Osteoblast (primary cell): ENCODE results near the gene SELENOM. TPM values are rescaled to one million over a fixed set of nuclear protein-coding genes. Genes with fewer than 3 reads are reported as not detected.

ENCODE experiments used
- DNase-seq: peaks from one replicate; pipeline ENCODE4 v3.0.0; 2011; ENCODE audit warnings: low spot score, mixed read lengths; ENCODE audit not compliant: insufficient read length; ENCODE audit errors: missing footprints
- H2AFZ ChIP-seq: 2 replicates; pipeline ENCODE4 v1.6.0; 2011; ENCODE audit warnings: mild to moderate bottlenecking, low read length
- H3K27ac ChIP-seq: 2 replicates; pipeline ENCODE4 v1.5.1; 2011; ENCODE audit warnings: mild to moderate bottlenecking, low read depth, low read length, moderate library complexity
- H3K27me3 ChIP-seq: 2 replicates; pipeline ENCODE4 v1.6.0; 2012; ENCODE audit warnings: mild to moderate bottlenecking, control low read depth, inconsistent platforms, low read length, moderate library complexity; ENCODE audit not compliant: insufficient read depth
- H3K36me3 ChIP-seq: 2 replicates; pipeline ENCODE4 v1.5.1; 2011; ENCODE audit warnings: mild to moderate bottlenecking, low read length, control low read depth, moderate library complexity; ENCODE audit not compliant: insufficient read depth
- H3K4me1 ChIP-seq: 2 replicates; pipeline ENCODE4 v1.5.1; 2011; ENCODE audit warnings: mild to moderate bottlenecking, low read length, control low read depth, moderate library complexity; ENCODE audit not compliant: insufficient read depth
- H3K4me2 ChIP-seq: 2 replicates; pipeline ENCODE4 v1.6.0; 2011; ENCODE audit warnings: mild to moderate bottlenecking, low read length; ENCODE audit not compliant: insufficient read depth
- H3K4me3 ChIP-seq: fragments of 200-600 bp; sonication (generic); 3 replicates; pipeline ENCODE4 v1.5.1; 2012; ENCODE audit warnings: mild to moderate bottlenecking, low read length, inconsistent platforms; ENCODE audit not compliant: insufficient read depth
- H3K79me2 ChIP-seq: 2 replicates; pipeline ENCODE4 v1.6.0; 2012; ENCODE audit warnings: mild to moderate bottlenecking, low read length, control low read depth, inconsistent platforms; ENCODE audit not compliant: insufficient read depth
- H3K9me3 ChIP-seq: 2 replicates; pipeline ENCODE4 v1.5.1; 2011; ENCODE audit warnings: low read depth, low read length, control low read depth
- H4K20me1 ChIP-seq: 2 replicates; pipeline ENCODE4 v1.6.0; 2012; ENCODE audit warnings: mild to moderate bottlenecking, low read length, control low read depth; ENCODE audit not compliant: insufficient read depth
- CTCF ChIP-seq: IDR thresholded peaks from 2 replicates; pipeline ENCODE4 v1.5.1; 2011; ENCODE audit warnings: mild to moderate bottlenecking, low read depth, low read length, moderate library complexity; ENCODE audit errors: extremely low read depth
- total RNA-seq: library from RNA; depleted of rRNA; stranded (reverse); fragments of >200 nt; gene quantifications from 2 replicates; pipeline ENCODE4 v1.2.3, GENCODE V29; 2012

The SELENOM gene
- total RNA-seq, 1 donor: 157 TPM

- no peak for DNase-seq
- H3K27ac ChIP-seq: no peak overlapping the region
- no peak for TF ChIP-seq CTCF
- peaks cover 24% of the 10 kb centered on the region for H3K27me3 ChIP-seq
- no peaks in the 10 kb centered on the region for H3K36me3 ChIP-seq
- no peaks in the 10 kb centered on the region for H3K4me1 ChIP-seq
- H3K4me3 ChIP-seq: no peak overlapping the region
- H3K9me3 ChIP-seq: no peaks in the 10 kb centered on the region
- H4K20me1 ChIP-seq: no peaks in the 10 kb centered on the region
- H3K79me2 ChIP-seq: no peaks in the 10 kb centered on the region
- no peak overlapping the region for H2AFZ ChIP-seq
- H3K4me2 ChIP-seq: no peak overlapping the region
Observed at GRCh38 chr22:31135706-31136105, 28.3 kb upstream of the SELENOM start.

- Histone ChIP-seq H3K36me3 (no peaks in the 10 kb centered on the region), H3K4me1 (no peaks in the 10 kb centered on the region), H3K79me2 (no peaks in the 10 kb centered on the region), H3K27me3 (peaks cover 14% of the 10 kb centered on the region), H3K27ac (no peak overlapping the region), H3K4me3 (no peak overlapping the region), H4K20me1 (no peaks in the 10 kb centered on the region), H3K9me3 (no peaks in the 10 kb centered on the region), H3K4me2 (no peak overlapping the region), H2AFZ (no peak overlapping the region)
- TF ChIP-seq CTCF: no peak
- peak; percentile 8 for DNase-seq
Observed at GRCh38 chr22:31134688-31135087, 27.3 kb upstream of the SELENOM start.

- Histone ChIP-seq H2AFZ (no peak overlapping the region), H3K36me3 (no peaks in the 10 kb centered on the region), H3K79me2 (no peaks in the 10 kb centered on the region), H3K4me1 (no peaks in the 10 kb centered on the region), H3K27ac (no peak overlapping the region), H4K20me1 (no peaks in the 10 kb centered on the region), H3K4me3 (no peak overlapping the region), H3K9me3 (no peaks in the 10 kb centered on the region), H3K4me2 (no peak overlapping the region), H3K27me3 (peaks cover 7% of the 10 kb centered on the region)
- DNase-seq: peak; percentile 14
- no peak for TF ChIP-seq CTCF
Observed at GRCh38 chr22:31133911-31134310, 26.5 kb upstream of the SELENOM start.

GRCh38 chr22:31130873-31131272 lies 23.5 kb upstream of the SELENOM start:
- TF ChIP-seq CTCF: no peak
- no peaks in the 10 kb centered on the region for H4K20me1 ChIP-seq
- no peaks in the 10 kb centered on the region for H3K4me1 ChIP-seq
- H3K4me3 ChIP-seq: no peak overlapping the region
- no peaks in the 10 kb centered on the region for H3K36me3 ChIP-seq
- no peak overlapping the region for H3K4me2 ChIP-seq
- H3K27me3 ChIP-seq: no peaks in the 10 kb centered on the region
- H3K27ac ChIP-seq: no peak overlapping the region
- no peaks in the 10 kb centered on the region for H3K79me2 ChIP-seq
- peak; percentile 52 for DNase-seq
- H3K9me3 ChIP-seq: no peaks in the 10 kb centered on the region
- H2AFZ ChIP-seq: no peak overlapping the region
